Neutrophil (primary cell): ENCODE measurements around the gene PAFAH1B1.
"Not testable (repeated sequence)": the region's sequence is repeated elsewhere in the genome, so short reads cannot be mapped to it uniquely, and the experiment has no call there.

Experiments used
- H3K27ac ChIP-seq: fragments of 200-600 bp; sonication (generic); 2 replicates; pipeline ENCODE4 v1.5.1; 2016; ENCODE audit warnings: mild to moderate bottlenecking, moderate library complexity
- H3K27me3 ChIP-seq: fragments of 200-600 bp; sonication (generic); 2 replicates; pipeline ENCODE4 v1.6.0; 2016; ENCODE audit warnings: mild to moderate bottlenecking
- H3K36me3 ChIP-seq: fragments of 200-600 bp; sonication (generic); 2 replicates; pipeline ENCODE4 v1.5.1; 2017
- H3K4me1 ChIP-seq, 2 experiments: fragments of 200-600 bp in 1 of 2; sonication (generic) in 1 of 2; 1 replicate in 1 of 2; 2 replicates in 1 of 2; pipeline versions ENCODE4 v1.5.1 to v1.6.1; 2013 to 2016; ENCODE audit warnings: low read depth in 1 of 2, low read length in 1 of 2, mild to moderate bottlenecking in 1 of 2, moderate library complexity in 1 of 2; ENCODE audit not compliant: control insufficient read depth in 1 of 2, insufficient read depth in 1 of 2
- H3K4me3 ChIP-seq, 2 experiments: fragments of 200-600 bp in 1 of 2; sonication (generic) in 1 of 2; 1 replicate in 1 of 2; 2 replicates in 1 of 2; pipeline ENCODE4 v1.5.1; 2013 to 2016; ENCODE audit warnings: low read depth in 1 of 2, low read length in 1 of 2, mild to moderate bottlenecking in 1 of 2, moderate library complexity in 1 of 2
- H3K9me3 ChIP-seq: fragments of 200-600 bp; sonication (generic); 2 replicates; pipeline ENCODE4 v1.5.1; 2016
- TF ChIP-seq, protein P1 (sequence below): fragments of 200-600 bp; sonication (generic); IDR thresholded peaks from 2 replicates; pipeline ENCODE4 v1.5.1; 2016; ENCODE audit warnings: antibody characterized with exemption

PAFAH1B1 gene

DNA sequence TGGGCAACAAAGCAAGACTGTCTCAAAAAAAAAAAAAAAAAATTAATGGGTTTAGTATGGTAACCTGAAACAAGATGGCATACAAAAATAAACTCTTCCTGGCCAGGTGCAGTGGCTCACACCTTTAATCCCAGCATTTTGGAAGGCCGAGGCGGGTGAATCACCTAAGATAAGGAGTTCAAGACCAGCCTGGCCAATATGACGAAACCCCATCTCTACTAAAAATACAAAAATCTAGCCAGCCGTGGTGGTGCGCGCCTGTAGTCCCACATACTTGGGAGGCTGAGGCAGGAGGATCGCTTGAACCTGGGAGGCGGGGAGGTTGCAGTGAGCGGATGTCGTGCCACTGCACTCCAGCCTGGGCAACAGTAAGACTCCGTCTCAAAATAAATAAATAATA lies 55.7 kb downstream of the PAFAH1B1 start:
- Histone ChIP-seq H3K9me3 (no peaks in the 10 kb centered on the region), H3K36me3 (peaks cover 26% of the 10 kb centered on the region), H3K27me3 (no peaks in the 10 kb centered on the region), H3K27ac (no peak overlapping the region), H3K4me1 (no peaks in the 10 kb centered on the region), H3K4me3 (no peak overlapping the region)
- TF ChIP-seq, protein P1, sequence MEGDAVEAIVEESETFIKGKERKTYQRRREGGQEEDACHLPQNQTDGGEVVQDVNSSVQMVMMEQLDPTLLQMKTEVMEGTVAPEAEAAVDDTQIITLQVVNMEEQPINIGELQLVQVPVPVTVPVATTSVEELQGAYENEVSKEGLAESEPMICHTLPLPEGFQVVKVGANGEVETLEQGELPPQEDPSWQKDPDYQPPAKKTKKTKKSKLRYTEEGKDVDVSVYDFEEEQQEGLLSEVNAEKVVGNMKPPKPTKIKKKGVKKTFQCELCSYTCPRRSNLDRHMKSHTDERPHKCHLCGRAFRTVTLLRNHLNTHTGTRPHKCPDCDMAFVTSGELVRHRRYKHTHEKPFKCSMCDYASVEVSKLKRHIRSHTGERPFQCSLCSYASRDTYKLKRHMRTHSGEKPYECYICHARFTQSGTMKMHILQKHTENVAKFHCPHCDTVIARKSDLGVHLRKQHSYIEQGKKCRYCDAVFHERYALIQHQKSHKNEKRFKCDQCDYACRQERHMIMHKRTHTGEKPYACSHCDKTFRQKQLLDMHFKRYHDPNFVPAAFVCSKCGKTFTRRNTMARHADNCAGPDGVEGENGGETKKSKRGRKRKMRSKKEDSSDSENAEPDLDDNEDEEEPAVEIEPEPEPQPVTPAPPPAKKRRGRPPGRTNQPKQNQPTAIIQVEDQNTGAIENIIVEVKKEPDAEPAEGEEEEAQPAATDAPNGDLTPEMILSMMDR: no peak

DNA sequence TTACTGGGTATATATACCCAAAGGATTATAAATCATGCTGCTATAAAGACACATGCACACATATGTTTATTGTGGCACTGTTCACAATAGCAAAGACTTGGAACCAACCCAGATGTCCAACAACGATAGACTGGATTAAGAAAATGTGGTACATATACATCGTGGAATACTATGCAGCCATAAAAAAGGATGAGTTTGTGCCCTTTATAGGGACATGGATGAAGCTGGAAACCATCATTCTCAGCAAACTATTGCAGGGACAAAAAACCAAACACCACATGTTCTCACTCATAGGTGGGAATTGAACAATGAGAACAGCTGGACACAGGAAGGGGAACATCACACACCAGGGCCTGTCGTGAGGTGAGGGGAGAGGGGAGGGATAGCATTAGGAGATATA lies 59.5 kb downstream of the PAFAH1B1 start:
- not testable (repeated sequence) for H3K9me3 ChIP-seq, H3K27me3 ChIP-seq, H3K27ac ChIP-seq, H3K4me3 ChIP-seq
- Histone ChIP-seq H3K4me1 (peaks cover 18 to 23% of the 10 kb centered on the region in 2 experiments), H3K36me3 (peaks cover 12% of the 10 kb centered on the region)

DNA sequence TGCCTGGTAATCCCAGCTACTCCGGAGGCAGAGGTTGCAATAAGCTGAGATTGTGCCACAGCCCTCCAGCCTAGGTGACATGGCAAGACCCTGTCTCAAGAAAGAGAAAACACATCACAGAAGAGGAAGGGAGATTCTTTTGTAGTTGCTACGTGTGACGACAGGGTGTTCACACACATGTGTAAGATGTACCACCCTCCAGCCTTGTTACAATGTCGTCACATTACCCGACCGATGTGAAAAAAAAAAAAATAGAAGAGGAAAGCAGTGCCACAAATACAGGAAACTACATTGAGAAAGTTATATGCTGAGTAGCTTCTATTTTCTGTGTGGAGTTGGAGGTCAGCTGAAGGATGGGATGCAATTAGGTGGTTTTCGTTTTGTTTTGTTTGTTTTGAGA lies 62.1 kb downstream of the PAFAH1B1 start:
- Histone ChIP-seq H3K9me3 (no peaks in the 10 kb centered on the region), H3K4me3 (no peak overlapping the region), H3K27ac (peak overlapping the region; percentile 68), H3K36me3 (peaks cover 8% of the 10 kb centered on the region), H3K4me1 (peaks cover 24 to 28% of the 10 kb centered on the region in 2 experiments), H3K27me3 (no peaks in the 10 kb centered on the region)
- TF ChIP-seq, protein P1: no peak

DNA sequence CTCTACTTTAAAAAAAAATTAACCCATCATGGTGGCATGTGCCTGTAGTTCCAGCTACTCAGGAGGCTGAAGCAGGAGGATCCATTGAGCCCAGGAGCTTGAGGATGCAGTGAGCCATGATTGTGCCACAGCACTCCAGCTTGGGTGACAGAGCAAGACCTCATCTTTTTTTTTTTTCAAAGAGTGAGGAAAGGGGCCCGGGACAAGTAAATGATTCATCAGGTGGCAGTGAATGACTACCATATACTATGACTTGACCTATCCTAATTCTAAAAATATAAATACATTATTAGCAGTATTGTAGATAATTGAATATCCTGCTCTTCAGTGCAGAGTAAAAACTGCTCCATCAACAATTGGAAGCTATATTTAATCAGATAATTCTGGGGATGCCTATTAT lies 62.8 kb downstream of the PAFAH1B1 start:
- Histone ChIP-seq H3K4me3 (no peak overlapping the region), H3K27me3 (no peaks in the 10 kb centered on the region), H3K27ac (peak overlapping the region; percentile 68)

DNA sequence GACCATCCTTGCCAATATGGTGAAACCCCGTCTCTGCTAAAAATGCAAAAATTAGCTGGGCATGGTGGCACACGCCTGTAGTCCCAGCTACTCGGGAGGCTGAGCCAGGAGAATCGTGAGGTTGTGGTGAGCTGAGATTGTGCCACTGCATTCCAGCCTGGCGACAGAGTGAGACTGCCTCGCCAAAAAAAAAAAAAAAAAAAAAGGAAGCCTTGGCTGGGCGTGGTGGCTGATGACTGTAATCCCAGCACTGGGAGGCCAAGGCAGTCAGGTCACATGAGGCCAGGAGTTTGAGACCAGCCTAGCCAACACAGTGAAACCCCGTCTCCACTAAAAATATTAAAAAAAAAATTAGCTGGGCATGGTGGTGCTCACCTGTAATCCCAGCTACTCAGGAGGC lies 65.9 kb downstream of the PAFAH1B1 start:
- H3K27ac ChIP-seq: peak overlapping the region; percentile 39
- not testable (repeated sequence) for H3K4me3 ChIP-seq

More for the DNA sequence above, 62.8 kb downstream of the PAFAH1B1 start:
- Histone ChIP-seq H3K9me3 (no peaks in the 10 kb centered on the region), H3K36me3 (peaks cover 8% of the 10 kb centered on the region), H3K4me1 (peaks cover 24 to 28% of the 10 kb centered on the region in 2 experiments)
- TF ChIP-seq, protein P1: no peak

DNA sequence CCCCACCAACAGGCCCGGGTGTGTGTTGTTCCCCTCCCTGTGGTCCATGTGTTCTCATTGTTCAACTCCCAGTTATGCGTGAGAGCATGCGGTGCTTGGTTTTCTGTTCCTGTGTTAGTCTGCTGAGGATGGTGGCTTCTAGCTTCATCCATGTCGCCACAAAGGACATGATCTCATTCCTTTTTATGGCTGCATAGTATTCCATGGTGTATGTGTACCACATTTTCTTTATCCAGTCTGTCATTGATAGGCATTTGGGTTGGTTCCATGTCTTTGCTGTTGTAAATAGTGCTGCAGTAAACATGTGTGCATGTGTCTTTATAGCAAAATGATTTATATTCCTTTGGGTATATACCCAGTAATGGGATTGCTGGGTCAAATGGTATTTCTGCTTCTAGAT lies 67.0 kb downstream of the PAFAH1B1 start:
- not testable (repeated sequence) for H3K36me3 ChIP-seq

More for the DNA sequence above, 65.9 kb downstream of the PAFAH1B1 start:
- H3K27me3 ChIP-seq, H3K36me3 ChIP-seq, H3K9me3 ChIP-seq: not testable (repeated sequence)
- H3K4me1 ChIP-seq: peaks cover 24 to 28% of the 10 kb centered on the region in 2 experiments

DNA sequence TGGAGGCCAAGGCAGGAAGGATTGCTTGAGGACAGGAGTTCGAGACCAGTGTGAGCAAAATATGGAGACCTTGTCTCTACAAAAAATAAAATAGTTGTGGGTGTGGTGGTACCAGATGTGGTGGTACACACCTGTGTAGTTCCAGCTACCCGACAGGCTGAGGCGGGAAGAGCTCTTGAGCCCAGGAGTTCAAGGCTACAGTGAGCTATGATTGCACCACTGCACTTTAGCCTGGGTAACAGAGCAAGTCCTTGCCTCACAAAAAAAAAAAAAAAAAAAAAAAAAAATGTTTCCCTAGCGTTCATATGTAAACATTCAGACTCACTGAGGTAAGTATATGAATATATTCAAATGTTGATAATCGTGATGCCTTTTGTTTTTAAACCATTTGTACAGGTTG lies 78.6 kb downstream of the PAFAH1B1 start:
- Histone ChIP-seq H3K4me1 (no peaks in the 10 kb centered on the region), H3K27ac (no peak overlapping the region), H3K4me3 (no peak overlapping the region), H3K9me3 (no peaks in the 10 kb centered on the region), H3K36me3 (peaks cover 96% of the 10 kb centered on the region), H3K27me3 (no peaks in the 10 kb centered on the region)
- TF ChIP-seq, protein P1: no peak

More for the DNA sequence above, 67.0 kb downstream of the PAFAH1B1 start:
- H3K9me3 ChIP-seq, H3K27ac ChIP-seq, H3K4me3 ChIP-seq, H3K27me3 ChIP-seq: not testable (repeated sequence)
- peaks cover 21 to 23% of the 10 kb centered on the region in 2 experiments for H3K4me1 ChIP-seq

DNA sequence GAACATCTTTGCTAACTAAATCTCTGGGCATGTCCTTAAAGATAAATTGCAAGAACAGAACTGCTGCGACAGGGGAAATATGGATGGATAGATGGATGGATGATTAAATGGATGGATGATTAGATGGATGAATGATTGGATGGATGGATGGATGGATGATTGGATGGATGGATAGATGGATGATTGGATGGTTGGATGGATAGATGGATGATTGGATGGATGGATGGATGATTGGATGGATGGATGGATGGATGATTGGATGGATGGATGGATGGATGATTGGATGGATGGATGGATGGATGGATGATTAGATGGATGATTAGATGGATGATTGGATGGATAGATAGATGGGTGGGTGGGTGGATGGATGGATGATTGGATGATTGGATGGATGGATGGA lies 85.8 kb downstream of the PAFAH1B1 start:
- not testable (repeated sequence) for H3K4me1 ChIP-seq, H3K9me3 ChIP-seq, H3K4me3 ChIP-seq, H3K27me3 ChIP-seq, H3K27ac ChIP-seq
- peaks cover 97% of the 10 kb centered on the region for H3K36me3 ChIP-seq
